ENCODE data around the gene SPATA31C2. TPM values are rescaled to one million over a fixed set of nuclear protein-coding genes. Genes with fewer than 3 reads are reported as not detected.
"Not testable (repeated sequence)": the region's sequence is repeated elsewhere in the genome, so short reads cannot be mapped to it uniquely, and the experiment has no call there.

Gene SPATA31C2
- total RNA-seq, 2 donors from 2014 or later, result not detected

DNA sequence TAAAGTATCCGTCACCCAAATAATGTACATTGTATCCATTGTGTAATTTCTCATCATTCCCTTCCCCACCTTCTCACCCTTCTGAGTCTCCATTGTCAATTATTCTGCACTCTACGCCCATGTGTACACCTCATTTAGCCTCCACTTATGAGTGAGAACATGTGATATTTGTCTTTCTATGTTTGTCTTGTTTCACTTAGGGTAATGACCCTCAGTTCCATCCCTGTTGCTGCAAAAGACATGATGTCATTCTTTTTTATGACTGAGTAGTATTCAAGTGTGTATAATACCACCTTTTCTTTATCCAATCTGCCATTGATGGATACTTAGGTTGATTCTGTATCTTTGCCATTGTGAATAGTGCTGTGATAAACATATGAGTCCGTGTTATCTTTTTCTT is 4.9 kb upstream of the SPATA31C2 start:
- Histone ChIP-seq H3K36me3 (ENCODE audit: control insufficient read depth, insufficient read depth, low read length) (no peaks in the 10 kb centered on the region), H3K27ac (ENCODE audit: low read depth, low read length) (no peak overlapping the region), H3K4me3 (ENCODE audit: low read length) (no peak overlapping the region), H3K9me3 (ENCODE audit: control insufficient read depth, low read length) (peaks cover 8% of the 10 kb centered on the region), H3K9ac (ENCODE audit: extremely low read depth, low read length, poor library complexity, severe bottlenecking) (no peak overlapping the region), H3K4me1 (ENCODE audit: control insufficient read depth, insufficient read depth, low read length) (no peaks in the 10 kb centered on the region), H3K27me3 (ENCODE audit: control insufficient read depth, insufficient read depth, low read length, poor library complexity, severe bottlenecking) (peaks cover 13% of the 10 kb centered on the region)
- H3K4me3 Mint-ChIP-seq, result no peak overlapping the region
- WGBS, 2 experiments (ENCODE audit: insufficient coverage in 1 of 2, insufficient read length in 1 of 2), result 96% methylated on average over 2 of the region's 3 CpGs; no CpG with 5 or more reads in 1 of the 2 experiments
- no peak overlapping the region for H3K27ac Mint-ChIP-seq
- TF ChIP-seq CTCF (conservative IDR thresholded peaks at IDR 0.05), result no peak
- H3K9me3 Mint-ChIP-seq, result no peaks in the 10 kb centered on the region
- no peak for DNase-seq
- H3K36me3 Mint-ChIP-seq (ENCODE audit: low read depth), result no peaks in the 10 kb centered on the region
- peaks cover 3% of the 10 kb centered on the region for H3K4me1 Mint-ChIP-seq
- peaks cover 19% of the 10 kb centered on the region for H3K27me3 Mint-ChIP-seq (ENCODE audit: insufficient read depth)

- DNase-seq; H3K4me3 ChIP-seq (ENCODE audit: low read length); H3K4me3 Mint-ChIP-seq; H3K27me3 ChIP-seq (ENCODE audit: control insufficient read depth, insufficient read depth, low read length, poor library complexity, severe bottlenecking); H3K9ac ChIP-seq (ENCODE audit: extremely low read depth, low read length, poor library complexity, severe bottlenecking); H3K36me3 Mint-ChIP-seq (ENCODE audit: low read depth); H3K4me1 Mint-ChIP-seq; H3K9me3 ChIP-seq (ENCODE audit: control insufficient read depth, low read length); H3K36me3 ChIP-seq (ENCODE audit: control insufficient read depth, insufficient read depth, low read length); H3K27me3 Mint-ChIP-seq (ENCODE audit: insufficient read depth); H3K9me3 Mint-ChIP-seq; H3K4me1 ChIP-seq (ENCODE audit: control insufficient read depth, insufficient read depth, low read length); H3K27ac Mint-ChIP-seq; H3K27ac ChIP-seq (ENCODE audit: low read depth, low read length): not testable (repeated sequence)
- WGBS, 2 experiments (ENCODE audit: insufficient coverage in 1 of 2, insufficient read length in 1 of 2), result 91 to 100% methylated on average over 2 to 12 of the region's 12 CpGs
Measured at GRCh38 chr9:88133552-88133951, 4.7 kb downstream of the SPATA31C2 start.

DNA sequence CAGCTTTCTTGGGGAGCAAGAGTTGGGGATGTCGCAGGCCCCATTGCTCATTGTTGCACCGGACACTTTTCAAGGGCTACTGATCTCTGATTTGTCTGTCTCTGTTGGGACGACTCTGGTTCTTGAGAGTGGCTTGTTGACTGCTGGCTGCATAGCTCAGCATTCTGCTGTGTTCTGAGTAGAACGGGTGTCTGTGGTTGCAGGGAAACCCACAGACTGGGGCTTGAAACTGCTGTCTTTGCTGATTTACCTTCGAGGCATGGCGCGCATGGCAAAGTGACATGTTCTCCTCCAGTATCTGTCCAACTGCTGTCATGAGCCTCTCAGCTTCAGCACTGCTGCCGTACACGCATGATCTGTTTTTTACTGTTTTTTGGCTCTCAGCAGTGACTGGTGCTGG is 8.7 kb downstream of the SPATA31C2 start:
- DNase-seq; H3K36me3 ChIP-seq (ENCODE audit: control insufficient read depth, insufficient read depth, low read length); H3K27me3 Mint-ChIP-seq (ENCODE audit: insufficient read depth); H3K36me3 Mint-ChIP-seq (ENCODE audit: low read depth); H3K27ac Mint-ChIP-seq; H3K27me3 ChIP-seq (ENCODE audit: control insufficient read depth, insufficient read depth, low read length, poor library complexity, severe bottlenecking); H3K4me3 Mint-ChIP-seq; H3K27ac ChIP-seq (ENCODE audit: low read depth, low read length); H3K4me1 Mint-ChIP-seq; H3K9ac ChIP-seq (ENCODE audit: extremely low read depth, low read length, poor library complexity, severe bottlenecking); H3K4me1 ChIP-seq (ENCODE audit: control insufficient read depth, insufficient read depth, low read length); H3K9me3 ChIP-seq (ENCODE audit: control insufficient read depth, low read length); H3K4me3 ChIP-seq (ENCODE audit: low read length); H3K9me3 Mint-ChIP-seq: not testable (repeated sequence)
- WGBS, 2 experiments (ENCODE audit: insufficient coverage in 1 of 2, insufficient read length in 1 of 2), result 78 to 91% methylated on average over 1 to 8 of the region's 9 CpGs

- H3K36me3 ChIP-seq (ENCODE audit: control insufficient read depth, insufficient read depth, low read length); H3K27me3 Mint-ChIP-seq (ENCODE audit: insufficient read depth); H3K27ac Mint-ChIP-seq; H3K36me3 Mint-ChIP-seq (ENCODE audit: low read depth); H3K4me1 ChIP-seq (ENCODE audit: control insufficient read depth, insufficient read depth, low read length); H3K27ac ChIP-seq (ENCODE audit: low read depth, low read length); H3K4me3 ChIP-seq (ENCODE audit: low read length); H3K9me3 Mint-ChIP-seq; H3K27me3 ChIP-seq (ENCODE audit: control insufficient read depth, insufficient read depth, low read length, poor library complexity, severe bottlenecking); H3K4me1 Mint-ChIP-seq; H3K9ac ChIP-seq (ENCODE audit: extremely low read depth, low read length, poor library complexity, severe bottlenecking); DNase-seq; H3K9me3 ChIP-seq (ENCODE audit: control insufficient read depth, low read length); H3K4me3 Mint-ChIP-seq: not testable (repeated sequence)
- WGBS, 2 experiments (ENCODE audit: insufficient coverage in 1 of 2, insufficient read length in 1 of 2), result 91 to 97% methylated on average over 5 to 11 of the region's 13 CpGs
- TF ChIP-seq CTCF (conservative IDR thresholded peaks at IDR 0.05), result peak; percentile 33
Measured at GRCh38 chr9:88127700-88128300, 10.5 kb downstream of the SPATA31C2 start.

DNA sequence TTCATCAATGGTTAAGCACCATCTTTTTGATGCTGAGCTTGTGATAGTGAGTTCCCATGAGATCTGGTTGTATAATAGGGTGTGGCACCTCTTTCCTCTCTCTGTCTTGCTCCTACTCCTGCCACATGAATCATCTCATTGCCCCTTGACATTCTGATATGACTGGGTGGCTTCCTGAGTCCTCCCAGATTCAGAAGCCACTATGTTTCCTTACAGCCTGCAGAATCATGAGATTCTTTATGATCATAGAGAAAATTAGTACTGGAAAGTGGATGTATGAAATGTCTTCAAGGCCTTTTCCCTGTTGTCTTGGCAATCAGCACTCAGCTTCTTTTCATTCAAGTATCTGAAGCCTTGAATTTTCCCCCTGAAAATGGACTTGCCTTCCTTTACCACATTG is 14.9 kb downstream of the SPATA31C2 start:
- H3K9ac ChIP-seq (ENCODE audit: extremely low read depth, low read length, poor library complexity, severe bottlenecking); H3K36me3 Mint-ChIP-seq (ENCODE audit: low read depth); H3K9me3 ChIP-seq (ENCODE audit: control insufficient read depth, low read length); H3K4me1 Mint-ChIP-seq; H3K27ac Mint-ChIP-seq; H3K36me3 ChIP-seq (ENCODE audit: control insufficient read depth, insufficient read depth, low read length); H3K4me3 ChIP-seq (ENCODE audit: low read length); H3K27me3 Mint-ChIP-seq (ENCODE audit: insufficient read depth); H3K27me3 ChIP-seq (ENCODE audit: control insufficient read depth, insufficient read depth, low read length, poor library complexity, severe bottlenecking); H3K4me3 Mint-ChIP-seq; DNase-seq; H3K27ac ChIP-seq (ENCODE audit: low read depth, low read length); H3K4me1 ChIP-seq (ENCODE audit: control insufficient read depth, insufficient read depth, low read length); H3K9me3 Mint-ChIP-seq: not testable (repeated sequence)

GRCh38 chr9:88118121-88118520 is 20.2 kb downstream of the SPATA31C2 start:
- H3K4me3 ChIP-seq (ENCODE audit: low read length); H3K4me3 Mint-ChIP-seq; H3K9me3 Mint-ChIP-seq; H3K4me1 ChIP-seq (ENCODE audit: control insufficient read depth, insufficient read depth, low read length); H3K36me3 Mint-ChIP-seq (ENCODE audit: low read depth); H3K4me1 Mint-ChIP-seq; H3K27ac ChIP-seq (ENCODE audit: low read depth, low read length); H3K27me3 Mint-ChIP-seq (ENCODE audit: insufficient read depth); DNase-seq; H3K27me3 ChIP-seq (ENCODE audit: control insufficient read depth, insufficient read depth, low read length, poor library complexity, severe bottlenecking); H3K9ac ChIP-seq (ENCODE audit: extremely low read depth, low read length, poor library complexity, severe bottlenecking); H3K27ac Mint-ChIP-seq; H3K9me3 ChIP-seq (ENCODE audit: control insufficient read depth, low read length); H3K36me3 ChIP-seq (ENCODE audit: control insufficient read depth, insufficient read depth, low read length): not testable (repeated sequence)
- WGBS, 2 experiments (ENCODE audit: insufficient coverage in 1 of 2, insufficient read length in 1 of 2), result 68% methylated on average over 5 of the region's 5 CpGs; no CpG with 5 or more reads in 1 of the 2 experiments

Data from endodermal cell (in vitro differentiated cells).